Measurements from ENCODE around the gene GNAT1.

- TF ChIP-seq CTCF (optimal IDR thresholded peaks at IDR 0.05 in 1 of 3, IDR thresholded peaks at IDR 0.05 in 1 of 3, conservative IDR thresholded peaks at IDR 0.05 in 1 of 3; ENCODE audit: extremely low read depth in 1 of 3, insufficient read depth in 2 of 3, low read length in 3 of 3) (no peak), EZH2 (IDR thresholded peaks at IDR 0.05; ENCODE audit: low read length) (no peak)
Measured at GRCh38 chr3:50212971-50213370, 21.6 kb downstream of the GNAT1 start.
